Nephron progenitor cell (in vitro differentiated cells): ENCODE data around the gene GP9.

Source experiments
- DNase-seq: peaks from one replicate; pipeline ENCODE4 v3.0.0; 2021
- H3K27ac Mint-ChIP-seq: 2 replicates; pipeline ENCODE4 v1.8.0; 2021; ENCODE audit warnings: mild to moderate bottlenecking, moderate library complexity, mixed read lengths
- H3K27me3 Mint-ChIP-seq: 2 replicates; pipeline ENCODE4 v1.8.0; 2021; ENCODE audit warnings: mild to moderate bottlenecking, low read depth, mixed read lengths; ENCODE audit not compliant: poor library complexity
- H3K36me3 Mint-ChIP-seq: 2 replicates; pipeline ENCODE4 v1.8.0; 2021; ENCODE audit warnings: low read depth, mixed read lengths
- H3K4me1 Mint-ChIP-seq: 2 replicates; pipeline ENCODE4 v1.8.0; 2021; ENCODE audit warnings: mixed read lengths
- H3K4me3 Mint-ChIP-seq: 2 replicates; pipeline ENCODE4 v1.8.0; 2021; ENCODE audit warnings: mild to moderate bottlenecking, moderate library complexity, mixed read lengths
- H3K9me3 Mint-ChIP-seq: 2 replicates; pipeline ENCODE4 v1.8.0; 2021; ENCODE audit warnings: mild to moderate bottlenecking, moderate library complexity, mixed read lengths
- CTCF ChIP-seq: fragments of 200-600 bp; sonication (generic); IDR thresholded peaks from 2 replicates; pipeline ENCODE4 v1.5.0; 2021; ENCODE audit warnings: antibody characterized with exemption

The GP9 gene

GRCh38 chr3:129040039-129040336, 20.6 kb upstream of the GP9 start:
- H3K27ac Mint-ChIP-seq: no peak overlapping the region
- no peak for DNase-seq
- peaks cover 9% of the 10 kb centered on the region for H3K27me3 Mint-ChIP-seq
- H3K4me3 Mint-ChIP-seq: no peak overlapping the region
- no peak for TF ChIP-seq CTCF
- H3K36me3 Mint-ChIP-seq: no peaks in the 10 kb centered on the region
- peaks cover 32% of the 10 kb centered on the region for H3K9me3 Mint-ChIP-seq
- peaks cover 15% of the 10 kb centered on the region for H3K4me1 Mint-ChIP-seq

GRCh38 chr3:129040579-129041300, 19.8 kb upstream of the GP9 start:
- no peak for TF ChIP-seq CTCF
- DNase-seq: no peak
- H3K36me3 Mint-ChIP-seq: no peaks in the 10 kb centered on the region
- peaks cover 9% of the 10 kb centered on the region for H3K27me3 Mint-ChIP-seq
- no peak overlapping the region for H3K27ac Mint-ChIP-seq
- H3K4me3 Mint-ChIP-seq: no peak overlapping the region
- H3K4me1 Mint-ChIP-seq: peaks cover 15% of the 10 kb centered on the region
- H3K9me3 Mint-ChIP-seq: peaks cover 37% of the 10 kb centered on the region

GRCh38 chr3:129045675-129046036, 14.9 kb upstream of the GP9 start:
- peaks cover 52% of the 10 kb centered on the region for H3K9me3 Mint-ChIP-seq
- no peak for TF ChIP-seq CTCF
- no peak for DNase-seq
- H3K36me3 Mint-ChIP-seq: peaks cover 6% of the 10 kb centered on the region
- H3K4me3 Mint-ChIP-seq: no peak overlapping the region
- H3K27me3 Mint-ChIP-seq: no peaks in the 10 kb centered on the region
- no peaks in the 10 kb centered on the region for H3K4me1 Mint-ChIP-seq
- H3K27ac Mint-ChIP-seq: no peak overlapping the region

- no peaks in the 10 kb centered on the region for H3K4me1 Mint-ChIP-seq
- no peak for DNase-seq
Measured at GRCh38 chr3:129046037-129046731, 14.4 kb upstream of the GP9 start.

GRCh38 chr3:129046732-129047552, 13.6 kb upstream of the GP9 start:
- H3K36me3 Mint-ChIP-seq: peaks cover 6% of the 10 kb centered on the region
- no peak for DNase-seq
- TF ChIP-seq CTCF: no peak
- no peak overlapping the region for H3K27ac Mint-ChIP-seq
- peaks cover 48% of the 10 kb centered on the region for H3K9me3 Mint-ChIP-seq
- no peaks in the 10 kb centered on the region for H3K27me3 Mint-ChIP-seq
- H3K4me1 Mint-ChIP-seq: peaks cover 5% of the 10 kb centered on the region
- H3K4me3 Mint-ChIP-seq: no peak overlapping the region

More at GRCh38 chr3:129046037-129046731, 14.4 kb upstream of the GP9 start:
- Mint-ChIP-seq H3K4me3 (no peak overlapping the region), H3K36me3 (peaks cover 6% of the 10 kb centered on the region), H3K9me3 (peaks cover 52% of the 10 kb centered on the region), H3K27me3 (no peaks in the 10 kb centered on the region), H3K27ac (no peak overlapping the region)
- no peak for TF ChIP-seq CTCF
